Kidney (tissue), 14 donors: ENCODE results near the gene PPFIA4. TPM values are rescaled to one million over a fixed set of nuclear protein-coding genes. Genes with fewer than 3 reads are reported as not detected.

ENCODE experiments used
- DNase-seq, 5 donors: peaks; one replicate each; pipeline ENCODE4 v3.0.0-alpha.2; 2013 to 2020
- FAIRE-seq: peaks from 2 replicates; lab custom pipeline; 2012; peaks lifted over from hg19 to GRCh38; lab: Jason Lieb, UNC
- H3K27ac ChIP-seq, 2 donors: one replicate each; pipeline ENCODE4 v1.7.0; 2013; ENCODE audit warnings: low read depth in 2 of 2, low read length in 2 of 2, inconsistent platforms in 1 of 2
- H3K27me3 ChIP-seq: one replicate; pipeline ENCODE4 v1.7.1; 2013; ENCODE audit warnings: low read length, inconsistent platforms; ENCODE audit not compliant: control insufficient read depth, insufficient read depth
- H3K36me3 ChIP-seq, 3 donors: one replicate each; pipeline versions ENCODE4 v1.7.0 to v1.7.1; 2013; ENCODE audit warnings: low read length in 3 of 3, control low read depth in 1 of 3, inconsistent platforms in 1 of 3; ENCODE audit not compliant: insufficient read depth in 3 of 3, control insufficient read depth in 2 of 3
- H3K4me1 ChIP-seq, 3 donors: one replicate each; pipeline versions ENCODE4 v1.7.0 to v1.7.1; 2013; ENCODE audit warnings: low read length in 3 of 3, inconsistent platforms in 1 of 3, low read depth in 1 of 3; ENCODE audit not compliant: control insufficient read depth in 2 of 3, insufficient read depth in 2 of 3
- H3K4me3 ChIP-seq, 3 donors: one replicate each; pipeline versions ENCODE4 v1.7.0 to v1.8.1; 2013; ENCODE audit warnings: low read length in 3 of 3, control low read depth in 1 of 3, inconsistent platforms in 1 of 3
- H3K9ac ChIP-seq, 3 donors: one replicate each; pipeline versions ENCODE4 v1.7.0 to v1.7.1; 2013; ENCODE audit warnings: low read length in 3 of 3, control low read depth in 1 of 3, inconsistent platforms in 1 of 3
- H3K9me3 ChIP-seq, 3 donors: one replicate each; pipeline versions ENCODE4 v1.7.0 to v1.7.1; 2013; ENCODE audit warnings: low read length in 3 of 3, control low read depth in 1 of 3, inconsistent platforms in 1 of 3; ENCODE audit not compliant: control insufficient read depth in 2 of 3, insufficient read depth in 1 of 3
- CTCF ChIP-seq: IDR thresholded peaks from 3 replicates; pipeline ENCODE4 v1.5.1; 2012; ENCODE audit warnings: mild to moderate bottlenecking, moderate library complexity, borderline replicate concordance; ENCODE audit not compliant: insufficient read depth; ENCODE audit errors: extremely low read depth
- intact Hi-C: fragments of 100-400 bp; cut with DNase I; formaldehyde crosslinking; loops from one replicate; pipeline ENCODE4 v1.11.1; 2022
- polyA plus RNA-seq: library from polyadenylated mRNA; stranded (reverse); fragments of 350-450 nt; fragmentation: Illumina TruSeq; extraction: RNeasy Lipid Tissue Mini Kit (QIAGEN cat#74804); gene quantifications from one replicate; pipeline ENCODE4 v1.2.3, GENCODE V29; 2014; ENCODE audit warnings: low read depth, low replicate concordance; ENCODE audit not compliant: insufficient read depth
- total RNA-seq: library from RNA; stranded (reverse); fragmentation: NEBNext Ultra II Directional; extraction: Animal tissue kit (Norgen Biotek cat#: 25700); gene quantifications from one replicate; pipeline ENCODE4 v1.2.1, GENCODE V29; 2021
- donor health status: control.
- donor health status: control.
- donor health status: control.
- donor health status: control.
- donor health status: control.
- donor health status: DM: yes; HTN: yes; CAD: no.
- donor health status: Normal renal cell carcinoma (clear cell type).

The PPFIA4 gene
- total and polyA plus RNA-seq, 2 donors from 2014 or later, result 1.7 to 5.2 TPM

GRCh38 chr1:203033917-203034316, 7.6 kb downstream of the PPFIA4 start:
- Histone ChIP-seq H3K27me3 (no peaks in the 10 kb centered on the region), H3K36me3 (no peaks in the 10 kb centered on the region), H3K9ac (no peak overlapping the region), H3K4me1 (no peaks in the 10 kb centered on the region), H3K27ac (no peak overlapping the region), H3K4me3 (no peak overlapping the region), H3K9me3 (no peaks in the 10 kb centered on the region)
- TF ChIP-seq CTCF, result no peak
- intact Hi-C loops, result no loop called here
- DNase-seq, result peak in 1 of 5 donors; percentile 6
- no peak for FAIRE-seq

- Histone ChIP-seq H3K27ac (no peak overlapping the region), H3K4me3 (no peak overlapping the region), H3K27me3 (no peaks in the 10 kb centered on the region), H3K9me3 (no peaks in the 10 kb centered on the region), H3K36me3 (no peaks in the 10 kb centered on the region), H3K4me1 (no peaks in the 10 kb centered on the region), H3K9ac (no peak overlapping the region)
- no peak for TF ChIP-seq CTCF
- intact Hi-C loops, result no loop called here
- DNase-seq (peak in 1 of 5 donors; percentile 53), FAIRE-seq (no peak)
Measured at GRCh38 chr1:203034422-203035110, 8.3 kb downstream of the PPFIA4 start.

GRCh38 chr1:203035111-203036000, 9.1 kb downstream of the PPFIA4 start:
- Histone ChIP-seq H3K36me3 (no peaks in the 10 kb centered on the region), H3K4me3 (no peak overlapping the region), H3K9ac (no peak overlapping the region), H3K4me1 (peaks cover 0 to 2% (median 0%) of the 10 kb centered on the region in 3 donors), H3K27ac (no peak overlapping the region), H3K9me3 (no peaks in the 10 kb centered on the region), H3K27me3 (no peaks in the 10 kb centered on the region)
- peak in 1 of 5 donors; percentile 59 for DNase-seq
- TF ChIP-seq CTCF, result no peak
- no peak for FAIRE-seq
- intact Hi-C loops, result no loop called here
